Esophagus (tissue), 2 donors: ENCODE measurements around the gene MBNL2. TPM values are rescaled to one million over a fixed set of nuclear protein-coding genes. Genes with fewer than 3 reads are reported as not detected.
A peak's percentile ranks its signal among the peaks of the same experiment; 100 is the strongest.

Experiments
- H3K27ac ChIP-seq, 2 donors: one replicate each; pipeline ENCODE4 v1.5.1; 2013; ENCODE audit warnings: low read depth in 2 of 2, mild to moderate bottlenecking in 2 of 2, inconsistent platforms in 1 of 2, low read length in 1 of 2, moderate library complexity in 1 of 2
- H3K27me3 ChIP-seq, 2 donors: one replicate each; pipeline ENCODE4 v1.6.1; 2013; ENCODE audit warnings: low read length in 2 of 2, control low read depth in 1 of 2, mild to moderate bottlenecking in 1 of 2; ENCODE audit not compliant: insufficient read depth in 2 of 2, control insufficient read depth in 1 of 2
- H3K36me3 ChIP-seq, 2 donors: one replicate each; pipeline ENCODE4 v1.6.1; 2013; ENCODE audit warnings: low read length in 1 of 2; ENCODE audit not compliant: control insufficient read depth in 2 of 2, insufficient read depth in 2 of 2
- H3K4me1 ChIP-seq, 2 donors: one replicate each; pipeline ENCODE4 v1.6.1; 2013; ENCODE audit warnings: low read length in 1 of 2; ENCODE audit not compliant: control insufficient read depth in 2 of 2, insufficient read depth in 2 of 2
- H3K4me3 ChIP-seq, 2 donors: one replicate each; pipeline ENCODE4 v1.5.1; 2013; ENCODE audit warnings: low read length in 2 of 2, mild to moderate bottlenecking in 2 of 2, low read depth in 1 of 2, moderate library complexity in 1 of 2
- H3K9me3 ChIP-seq, 2 donors: one replicate each; pipeline ENCODE4 v1.6.1; 2013; ENCODE audit warnings: mild to moderate bottlenecking in 2 of 2, low read depth in 1 of 2, low read length in 1 of 2, moderate library complexity in 1 of 2; ENCODE audit not compliant: control insufficient read depth in 2 of 2, insufficient read depth in 1 of 2
- WGBS, 2 donors: extraction: QIAGEN DNeasy Blood & Tissue Kit; methylation state at CpG; one replicate each; pipeline ENCODE4 v1.1.7; 2013; 5-methylcytosine and 5-hydroxymethylcytosine counted together
- polyA plus RNA-seq, 2 donors: library from polyadenylated mRNA; stranded (reverse); fragments of 200-250 nt; gene quantifications; one replicate each; pipeline ENCODE4 v1.2.3, GENCODE V29; 2013
- donor health status: healthy with polysubstance abuse.
- donor health status: Bipolar disorder and iron deficiency.

The MBNL2 gene
- polyA plus RNA-seq, 2 donors = 4.9 to 10.3 TPM

GRCh38 chr13:97335488-97336134 lies 113.5 kb downstream of the MBNL2 start:
- WGBS, 2 donors = 62 to 72% methylated on average over 6 of the region's 6 CpGs
- peaks cover 2 to 5% of the 10 kb centered on the region in 2 donors for H3K4me1 ChIP-seq

GRCh38 chr13:97337985-97338499 lies 115.9 kb downstream of the MBNL2 start:
- Histone ChIP-seq H3K36me3 (peaks cover 4 to 7% of the 10 kb centered on the region in 2 donors), H3K9me3 (no peaks in the 10 kb centered on the region), H3K4me1 (peaks cover 2 to 5% of the 10 kb centered on the region in 2 donors), H3K27me3 (no peaks in the 10 kb centered on the region), H3K27ac (peak overlapping the region in 1 of 2 donors; percentile 20), H3K4me3 (no peak overlapping the region)
- WGBS, 2 donors = 78 to 79% methylated on average over 4 of the region's 4 CpGs

More at GRCh38 chr13:97335488-97336134, 113.5 kb downstream of the MBNL2 start:
- Histone ChIP-seq H3K9me3 (no peaks in the 10 kb centered on the region), H3K36me3 (peaks cover 4 to 7% of the 10 kb centered on the region in 2 donors), H3K27me3 (no peaks in the 10 kb centered on the region), H3K4me3 (no peak overlapping the region), H3K27ac (peak overlapping the region in 1 of 2 donors; percentile 75)

- Histone ChIP-seq H3K36me3 (peaks cover 7% of the 10 kb centered on the region in 2 donors), H3K4me1 (peaks cover 2 to 5% of the 10 kb centered on the region in 2 donors), H3K4me3 (no peak overlapping the region), H3K9me3 (no peaks in the 10 kb centered on the region), H3K27me3 (no peaks in the 10 kb centered on the region), H3K27ac (peak overlapping the region in 1 of 2 donors; percentile 89)
- 81 to 87% methylated on average over 16 of the region's 16 CpGs for WGBS, 2 donors
Measured at GRCh38 chr13:97338571-97338970, 116.4 kb downstream of the MBNL2 start.

GRCh38 chr13:97339019-97339987 lies 117.2 kb downstream of the MBNL2 start:
- no peaks in the 10 kb centered on the region for H3K9me3 ChIP-seq
- peaks cover 2 to 5% of the 10 kb centered on the region in 2 donors for H3K4me1 ChIP-seq
- H3K36me3 ChIP-seq = peaks cover 7% of the 10 kb centered on the region in 2 donors
- WGBS, 2 donors = 62 to 65% methylated on average over 21 of the region's 21 CpGs
- no peaks in the 10 kb centered on the region for H3K27me3 ChIP-seq
- H3K27ac ChIP-seq = peak overlapping the region; percentile 75 to 89
- no peak overlapping the region for H3K4me3 ChIP-seq

- no peak overlapping the region for H3K4me3 ChIP-seq
- H3K4me1 ChIP-seq = peaks cover 0 to 5% of the 10 kb centered on the region in 2 donors
- H3K27ac ChIP-seq = peak overlapping the region; percentile 74 to 89
- H3K9me3 ChIP-seq = no peaks in the 10 kb centered on the region
- WGBS, 2 donors = 61 to 71% methylated on average over 7 of the region's 7 CpGs
- peaks cover 7% of the 10 kb centered on the region in 2 donors for H3K36me3 ChIP-seq
- H3K27me3 ChIP-seq = no peaks in the 10 kb centered on the region
Measured at GRCh38 chr13:97339988-97340749, 118.0 kb downstream of the MBNL2 start.

- Histone ChIP-seq H3K27me3 (no peaks in the 10 kb centered on the region), H3K4me1 (peaks cover 0 to 5% of the 10 kb centered on the region in 2 donors), H3K36me3 (peaks cover 7% of the 10 kb centered on the region in 2 donors), H3K27ac (no peak overlapping the region), H3K9me3 (no peaks in the 10 kb centered on the region), H3K4me3 (no peak overlapping the region)
- whole genome bisulfite sequencing, 2 donors = 46 to 54% methylated on average over 1 of the region's 1 CpG
Measured at GRCh38 chr13:97341135-97341534, 119.0 kb downstream of the MBNL2 start.

GRCh38 chr13:97342136-97342535 lies 120.0 kb downstream of the MBNL2 start:
- H3K27ac ChIP-seq = no peak overlapping the region
- H3K27me3 ChIP-seq = no peaks in the 10 kb centered on the region
- peaks cover 4 to 12% of the 10 kb centered on the region in 2 donors for H3K36me3 ChIP-seq
- no peak overlapping the region for H3K4me3 ChIP-seq
- H3K9me3 ChIP-seq = no peaks in the 10 kb centered on the region
- peaks cover 0 to 5% of the 10 kb centered on the region in 2 donors for H3K4me1 ChIP-seq
- WGBS, 2 donors = 66 to 71% methylated on average over 2 of the region's 2 CpGs

GRCh38 chr13:97342936-97343335 lies 120.8 kb downstream of the MBNL2 start:
- no peaks in the 10 kb centered on the region for H3K27me3 ChIP-seq
- no peaks in the 10 kb centered on the region for H3K9me3 ChIP-seq
- H3K36me3 ChIP-seq = peaks cover 0 to 12% of the 10 kb centered on the region in 2 donors
- no peak overlapping the region for H3K4me3 ChIP-seq
- peak overlapping the region in 1 of 2 donors; percentile 42 for H3K27ac ChIP-seq
- peaks cover 0 to 5% of the 10 kb centered on the region in 2 donors for H3K4me1 ChIP-seq
- 80 to 85% methylated on average over 8 of the region's 8 CpGs for WGBS, 2 donors
